Transverse colon (tissue), 3 donors: ENCODE measurements around the gene SHB.

Source experiments
- CTCF ChIP-seq, 5 experiments: fragments of 200-600 bp in 3 of 5; fragments of 450-650 bp in 2 of 5; sonication (generic) in 3 of 5; IDR thresholded peaks; 1 replicate in 2 of 5; 2 replicates in 3 of 5; pipeline ENCODE4 v1.5.1; 2016 to 2017; ENCODE audit warnings: antibody characterized with exemption in 5 of 5, inconsistent platforms in 3 of 5, mild to moderate bottlenecking in 2 of 5, moderate library complexity in 1 of 5
- POLR2A ChIP-seq: fragments of 450-650 bp; IDR thresholded peaks from one replicate; pipeline ENCODE4 v1.6.1; 2016; ENCODE audit warnings: antibody characterized with exemption, mild to moderate bottlenecking, moderate library complexity

GRCh38 chr9:38065369-38066075, 3.5 kb downstream of the SHB start:
- no peak for TF ChIP-seq CTCF (IDR thresholded peaks at IDR 0.05)
- no peak for TF ChIP-seq POLR2A
